SK-N-SH (cell line): ENCODE data around the gene GATB. TPM values are rescaled to one million over a fixed set of nuclear protein-coding genes. Genes with fewer than 3 reads are reported as not detected.

Source experiments
- CTCF ChIA-PET: fragments of 300-600, 350-600 bp; formaldehyde crosslinking; extraction: SDS; loops from one replicate; lab custom pipeline; 2021; lab: Yijun Ruan, JAX
- POLR2A ChIA-PET: fragments of 350-600 bp; sonication (Branson Sonifier 250); formaldehyde crosslinking; extraction: SDS; loops from one replicate; lab custom pipeline; 2020; ENCODE audit warnings: antibody characterized with exemption, inconsistent platforms; lab: Yijun Ruan, JAX
- DNase-seq: peaks from one replicate; pipeline ENCODE4 v3.0.0; 2012
- H2AFZ ChIP-seq: fragments of 200-600 bp; sonication (generic); 2 replicates; pipeline ENCODE4 v1.8.1; 2016; ENCODE audit warnings: antibody characterized with exemption, mild to moderate bottlenecking, low read depth
- H3F3A ChIP-seq: fragments of 200-600 bp; sonication (generic); replicated peaks from 2 replicates; pipeline ENCODE3; 2016; ENCODE audit warnings: antibody characterized with exemption, mild to moderate bottlenecking; ENCODE audit not compliant: insufficient read depth
- H3K27ac ChIP-seq, 2 experiments: fragments of 200-500 bp in 1 of 2; fragments of 200-600 bp in 1 of 2; sonication (Bioruptor generic) in 1 of 2; sonication (generic), shearing (Covaris generic) in 1 of 2; 2 replicates each; pipeline versions ENCODE4 v1.5.1 to v1.6.1; 2014 to 2016; ENCODE audit warnings: low read depth in 2 of 2, inconsistent platforms in 1 of 2, low read length in 1 of 2, mild to moderate bottlenecking in 1 of 2, mixed read lengths in 1 of 2
- H3K27me3 ChIP-seq: fragments of 200-600 bp; sonication (generic), shearing (Covaris generic); 2 replicates; pipeline ENCODE4 v1.6.1; 2016; ENCODE audit warnings: mixed run types; ENCODE audit not compliant: insufficient read depth
- H3K36me3 ChIP-seq, 2 experiments: fragments of 200-500 bp in 1 of 2; fragments of 200-600 bp in 1 of 2; sonication (Bioruptor generic) in 1 of 2; sonication (generic) in 1 of 2; replicated peaks in 1 of 2; 2 replicates each; pipeline versions ENCODE3 to v1.5.1; 2014 to 2016; ENCODE audit warnings: low read length in 1 of 2, mild to moderate bottlenecking in 1 of 2; ENCODE audit not compliant: insufficient read depth in 2 of 2, control insufficient read depth in 1 of 2
- H3K4me1 ChIP-seq, 2 experiments: fragments of 200-500 bp in 1 of 2; fragments of 200-600 bp in 1 of 2; sonication (Bioruptor generic) in 1 of 2; sonication (generic), shearing (Covaris generic) in 1 of 2; 2 replicates each; pipeline versions ENCODE4 v1.5.1 to v1.6.1; 2014 to 2016; ENCODE audit warnings: low read depth in 1 of 2, low read length in 1 of 2, mixed run types in 1 of 2; ENCODE audit not compliant: insufficient read depth in 2 of 2, control insufficient read depth in 1 of 2
- H3K4me2 ChIP-seq: fragments of 200-600 bp; sonication (generic), shearing (Covaris generic); 2 replicates; pipeline ENCODE4 v1.6.1; 2017; ENCODE audit warnings: mixed run types
- H3K4me3 ChIP-seq, 2 experiments: fragments of 200-500 bp in 1 of 2; fragments of 200-600 bp in 1 of 2; sonication (Bioruptor generic) in 1 of 2; sonication (generic), shearing (Covaris generic) in 1 of 2; 2 replicates each; pipeline versions ENCODE4 v1.5.1 to v1.8.1; 2014 to 2016; ENCODE audit warnings: low read depth in 2 of 2, inconsistent platforms in 1 of 2, low read length in 1 of 2, mild to moderate bottlenecking in 1 of 2, mixed read lengths in 1 of 2, moderate library complexity in 1 of 2
- H3K79me2 ChIP-seq: fragments of 200-600 bp; sonication (generic); 2 replicates; pipeline ENCODE4 v1.8.1; 2017; ENCODE audit warnings: mild to moderate bottlenecking; ENCODE audit not compliant: insufficient read depth
- H3K9ac ChIP-seq: fragments of 200-600 bp; sonication (generic); 2 replicates; pipeline ENCODE4 v1.6.1; 2017; ENCODE audit warnings: mixed run types
- H3K9me2 ChIP-seq: fragments of 200-600 bp; sonication (generic); 2 replicates; pipeline ENCODE4 v1.6.1; 2017; ENCODE audit warnings: mixed run types
- H3K9me3 ChIP-seq: fragments of 200-600 bp; sonication (generic); 2 replicates; pipeline ENCODE4 v1.6.1; 2017; ENCODE audit warnings: mixed run types, mild to moderate bottlenecking, moderate library complexity
- H4K20me1 ChIP-seq: fragments of 200-600 bp; sonication (generic); 2 replicates; pipeline ENCODE4 v1.6.1; 2017; ENCODE audit warnings: mild to moderate bottlenecking, mixed run types; ENCODE audit not compliant: insufficient read depth
- CHD2 ChIP-seq: fragments of 150-350 bp; IDR thresholded peaks from 2 replicates; pipeline ENCODE4 v1.6.1; 2018; ENCODE audit warnings: low read length; ENCODE audit not compliant: partially characterized antibody
- ELF1 ChIP-seq: IDR thresholded peaks from 2 replicates; pipeline ENCODE4 v1.4.0; 2012
- FOSL2 ChIP-seq: IDR thresholded peaks from 2 replicates; pipeline ENCODE4 v1.4.0; 2012; ENCODE audit warnings: low read depth, mild to moderate bottlenecking, moderate library complexity, borderline replicate concordance
- FOXJ3 ChIP-seq: sonication (generic); formaldehyde crosslinking; IDR thresholded peaks from 2 replicates; pipeline ENCODE4 v1.5.1; 2020; ENCODE audit warnings: mild to moderate bottlenecking, missing genetic modification reagents
- GATA2 ChIP-seq: sonication (generic); formaldehyde crosslinking; IDR thresholded peaks from 2 replicates; pipeline ENCODE4 v1.5.0; 2020; ENCODE audit warnings: mild to moderate bottlenecking, missing genetic modification reagents
- MEF2A ChIP-seq: IDR thresholded peaks from 2 replicates; pipeline ENCODE4 v1.4.0; 2012; ENCODE audit warnings: low read depth, borderline replicate concordance
- NFIC ChIP-seq: IDR thresholded peaks from 2 replicates; pipeline ENCODE4 v1.4.0; 2012; ENCODE audit warnings: borderline replicate concordance
- NRF1 ChIP-seq: IDR thresholded peaks from 2 replicates; pipeline ENCODE4 v1.6.1; 2012; ENCODE audit warnings: low read depth, mild to moderate bottlenecking, low read length
- PBX3 ChIP-seq: IDR thresholded peaks from 2 replicates; pipeline ENCODE4; 2012
- POLR2AphosphoS5 ChIP-seq: IDR thresholded peaks from 2 replicates; pipeline ENCODE4 v1.6.1; 2012; ENCODE audit warnings: low read depth, low read length
- RCOR1 ChIP-seq: fragments of 150-350 bp; IDR thresholded peaks from 2 replicates; pipeline ENCODE4 v1.6.1; 2017; ENCODE audit warnings: antibody characterized with exemption, low read length
- SIN3A ChIP-seq: IDR thresholded peaks from 2 replicates; pipeline ENCODE4 v1.6.1; 2012; ENCODE audit warnings: low read depth, mild to moderate bottlenecking, low read length, moderate library complexity, borderline replicate concordance
- TEAD4 ChIP-seq: IDR thresholded peaks from 2 replicates; pipeline ENCODE4 v1.4.0; 2012; ENCODE audit warnings: mild to moderate bottlenecking, borderline replicate concordance; ENCODE audit not compliant: insufficient read depth
- YY1 ChIP-seq: IDR thresholded peaks from 2 replicates; pipeline ENCODE4 v1.4.0; 2012; ENCODE audit warnings: low read depth, mild to moderate bottlenecking
- ZBTB33 ChIP-seq: IDR thresholded peaks from 2 replicates; pipeline ENCODE4 v1.4.0; 2012; ENCODE audit warnings: low read depth, borderline replicate concordance
- WGBS: methylation state at CpG from one replicate; pipeline ENCODE4 v1.1.6; 2017; ENCODE audit warnings: low lambda C conversion rate; 5-methylcytosine and 5-hydroxymethylcytosine counted together
- polyA plus RNA-seq, 3 experiments: library from polyadenylated mRNA; depleted of rRNA; stranded (reverse); fragments of >200 nt; gene quantifications; 2 replicates each; pipeline ENCODE4 v1.2.3, GENCODE V29; 2012
- TF ChIP-seq, protein P1 (sequence below): IDR thresholded peaks from 2 replicates; pipeline ENCODE4 v1.4.0; 2012; ENCODE audit warnings: low read depth, borderline replicate concordance
- TF ChIP-seq, protein P2 (sequence below): IDR thresholded peaks from 2 replicates; pipeline ENCODE4 v1.6.1; 2012; ENCODE audit warnings: mild to moderate bottlenecking, low read depth, low read length, moderate library complexity
- TF ChIP-seq, protein P3 (sequence below): fragments of 150-350 bp; IDR thresholded peaks from 2 replicates; pipeline ENCODE4 v1.6.1; 2017; ENCODE audit warnings: antibody characterized with exemption, low read length, low read depth, borderline replicate concordance

The GATB gene
- polyA plus RNA-seq, 1 of the 3 experiments (the other 2 are of a cell fraction), result 28.1 TPM

DNA sequence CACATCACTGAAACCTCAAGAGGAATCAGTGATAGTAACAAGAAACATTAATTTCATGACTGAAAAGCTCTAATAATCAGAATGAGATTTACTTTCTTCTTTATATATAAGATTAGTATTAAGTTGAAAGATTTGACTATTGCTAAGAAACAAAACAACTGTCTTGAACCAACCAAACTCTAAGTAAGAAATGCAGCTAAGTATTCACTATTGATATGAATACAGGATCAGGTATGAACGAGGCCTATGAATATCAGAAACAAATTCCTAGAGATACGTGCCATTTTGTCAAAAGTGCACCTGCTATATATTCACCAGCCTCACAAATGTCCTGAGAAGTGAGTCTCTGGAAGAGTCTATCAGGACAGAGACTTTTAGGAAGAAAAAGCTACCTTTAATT, 32.1 kb downstream of the GATB start:
- Histone ChIP-seq H3K4me3 (no peak overlapping the region), H3K9me3 (no peaks in the 10 kb centered on the region), H3K27ac (no peak overlapping the region), H3F3A (no peaks in the 10 kb centered on the region), H4K20me1 (no peaks in the 10 kb centered on the region), H3K4me2 (no peak overlapping the region), H3K36me3 (no peaks in the 10 kb centered on the region), H3K27me3 (no peaks in the 10 kb centered on the region), H3K9ac (no peak overlapping the region), H3K79me2 (no peaks in the 10 kb centered on the region), H3K4me1 (no peaks in the 10 kb centered on the region; a peak in 2 of 4 replicates), H2AFZ (no peak overlapping the region), H3K9me2 (no peaks in the 10 kb centered on the region)
- 90% methylated on average over 2 of the region's 2 CpGs for WGBS
- CTCF ChIA-PET, result no interaction called here
- POLR2A ChIA-PET, result interaction anchor here (0.6 kb wide), 1 partner anchor 629 kb away, joined by 3 read pairs; no protein-coding TSS in a partner anchor
- TF ChIP-seq, protein P1, sequence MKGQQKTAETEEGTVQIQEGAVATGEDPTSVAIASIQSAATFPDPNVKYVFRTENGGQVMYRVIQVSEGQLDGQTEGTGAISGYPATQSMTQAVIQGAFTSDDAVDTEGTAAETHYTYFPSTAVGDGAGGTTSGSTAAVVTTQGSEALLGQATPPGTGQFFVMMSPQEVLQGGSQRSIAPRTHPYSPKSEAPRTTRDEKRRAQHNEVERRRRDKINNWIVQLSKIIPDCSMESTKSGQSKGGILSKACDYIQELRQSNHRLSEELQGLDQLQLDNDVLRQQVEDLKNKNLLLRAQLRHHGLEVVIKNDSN, result no peak
- TF ChIP-seq CHD2 (no peak), SIN3A (no peak), GATA2 (CRISPR knock-in tag) (no peak), FOSL2 (no peak), ELF1 (no peak), POLR2AphosphoS5 (no peak), TEAD4 (no peak), MEF2A (no peak)
- no peak for DNase-seq

GRCh38 chr4:151728006-151728405, 32.8 kb downstream of the GATB start:
- Histone ChIP-seq H3K4me1 (no peaks in the 10 kb centered on the region; a peak in 2 of 4 replicates), H3K9me2 (no peaks in the 10 kb centered on the region), H3K27ac (no peak overlapping the region), H2AFZ (no peak overlapping the region), H3K9ac (no peak overlapping the region), H3K4me3 (no peak overlapping the region), H4K20me1 (no peaks in the 10 kb centered on the region), H3K4me2 (no peak overlapping the region), H3K36me3 (no peaks in the 10 kb centered on the region), H3K9me3 (no peaks in the 10 kb centered on the region), H3K79me2 (no peaks in the 10 kb centered on the region), H3F3A (no peaks in the 10 kb centered on the region), H3K27me3 (no peaks in the 10 kb centered on the region)
- WGBS, result 61% methylated on average over 1 of the region's 1 CpG
- CTCF ChIA-PET, result interaction anchor here (0.9 kb wide), 1 partner anchor 611 kb away, joined by 3 read pairs; no protein-coding TSS in a partner anchor
- POLR2A ChIA-PET, result interaction anchor here (0.6 kb wide), 1 partner anchor 630 kb away, joined by 3 read pairs; no protein-coding TSS in a partner anchor
- no peak for DNase-seq
- TF ChIP-seq NFIC, result no peak
- TF ChIP-seq, protein P1, result no peak
- TF ChIP-seq TEAD4, result no peak
- no peak for TF ChIP-seq SIN3A
- TF ChIP-seq RCOR1, result no peak
- no peak for TF ChIP-seq PBX3
- no peak for TF ChIP-seq YY1
- TF ChIP-seq, protein P2, sequence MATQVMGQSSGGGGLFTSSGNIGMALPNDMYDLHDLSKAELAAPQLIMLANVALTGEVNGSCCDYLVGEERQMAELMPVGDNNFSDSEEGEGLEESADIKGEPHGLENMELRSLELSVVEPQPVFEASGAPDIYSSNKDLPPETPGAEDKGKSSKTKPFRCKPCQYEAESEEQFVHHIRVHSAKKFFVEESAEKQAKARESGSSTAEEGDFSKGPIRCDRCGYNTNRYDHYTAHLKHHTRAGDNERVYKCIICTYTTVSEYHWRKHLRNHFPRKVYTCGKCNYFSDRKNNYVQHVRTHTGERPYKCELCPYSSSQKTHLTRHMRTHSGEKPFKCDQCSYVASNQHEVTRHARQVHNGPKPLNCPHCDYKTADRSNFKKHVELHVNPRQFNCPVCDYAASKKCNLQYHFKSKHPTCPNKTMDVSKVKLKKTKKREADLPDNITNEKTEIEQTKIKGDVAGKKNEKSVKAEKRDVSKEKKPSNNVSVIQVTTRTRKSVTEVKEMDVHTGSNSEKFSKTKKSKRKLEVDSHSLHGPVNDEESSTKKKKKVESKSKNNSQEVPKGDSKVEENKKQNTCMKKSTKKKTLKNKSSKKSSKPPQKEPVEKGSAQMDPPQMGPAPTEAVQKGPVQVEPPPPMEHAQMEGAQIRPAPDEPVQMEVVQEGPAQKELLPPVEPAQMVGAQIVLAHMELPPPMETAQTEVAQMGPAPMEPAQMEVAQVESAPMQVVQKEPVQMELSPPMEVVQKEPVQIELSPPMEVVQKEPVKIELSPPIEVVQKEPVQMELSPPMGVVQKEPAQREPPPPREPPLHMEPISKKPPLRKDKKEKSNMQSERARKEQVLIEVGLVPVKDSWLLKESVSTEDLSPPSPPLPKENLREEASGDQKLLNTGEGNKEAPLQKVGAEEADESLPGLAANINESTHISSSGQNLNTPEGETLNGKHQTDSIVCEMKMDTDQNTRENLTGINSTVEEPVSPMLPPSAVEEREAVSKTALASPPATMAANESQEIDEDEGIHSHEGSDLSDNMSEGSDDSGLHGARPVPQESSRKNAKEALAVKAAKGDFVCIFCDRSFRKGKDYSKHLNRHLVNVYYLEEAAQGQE, result no peak
- TF ChIP-seq FOXJ3 (CRISPR knock-in tag), result no peak
- no peak for TF ChIP-seq NRF1
- TF ChIP-seq, protein P3, sequence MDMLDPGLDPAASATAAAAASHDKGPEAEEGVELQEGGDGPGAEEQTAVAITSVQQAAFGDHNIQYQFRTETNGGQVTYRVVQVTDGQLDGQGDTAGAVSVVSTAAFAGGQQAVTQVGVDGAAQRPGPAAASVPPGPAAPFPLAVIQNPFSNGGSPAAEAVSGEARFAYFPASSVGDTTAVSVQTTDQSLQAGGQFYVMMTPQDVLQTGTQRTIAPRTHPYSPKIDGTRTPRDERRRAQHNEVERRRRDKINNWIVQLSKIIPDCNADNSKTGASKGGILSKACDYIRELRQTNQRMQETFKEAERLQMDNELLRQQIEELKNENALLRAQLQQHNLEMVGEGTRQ, result no peak
- no peak for TF ChIP-seq GATA2 (CRISPR knock-in tag)
- TF ChIP-seq ZBTB33, result no peak
